CD4-positive, alpha-beta T cell treated with Interleukin-15 for 4 hours (primary cell): Measurements from ENCODE around the gene FRS2.
"Not testable (repeated sequence)": the region's sequence is repeated elsewhere in the genome, so short reads cannot be mapped to it uniquely, and the experiment has no call there.

Source experiments
- DNase-seq: peaks from one replicate; pipeline ENCODE4 v3.0.0-alpha.2; 2020; ENCODE audit warnings: low spot score

The FRS2 gene

GRCh38 chr12:69580074-69580473 lies 109.9 kb downstream of the FRS2 start:
- no peak for DNase-seq

DNA sequence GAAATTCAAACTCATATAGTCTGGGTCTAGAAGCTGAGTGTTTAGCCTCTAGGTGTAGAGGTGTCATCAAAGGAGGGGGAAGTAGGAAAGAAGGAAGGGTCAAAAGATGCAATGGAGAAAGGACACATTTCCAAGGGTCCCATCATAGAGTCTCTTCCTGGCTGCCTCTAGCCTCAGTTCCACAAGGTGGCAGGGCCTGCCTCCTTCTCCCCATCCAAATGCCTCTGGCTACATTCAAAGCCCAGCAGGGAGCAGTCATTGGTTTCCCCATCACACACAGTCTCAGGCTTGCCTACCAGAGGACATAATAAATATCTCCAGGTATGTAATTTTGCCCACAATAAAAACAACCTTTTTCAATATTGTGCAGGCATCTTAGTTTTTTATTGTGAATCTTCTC lies 113.0 kb downstream of the FRS2 start:
- DNase-seq = no peak

- peak; percentile 95 for DNase-seq
Measured at GRCh38 chr12:69585189-69586062, 115.2 kb downstream of the FRS2 start, which contains the start of gene CCT2. Gene CCT2 (plus strand): TSS chr12:69585459. CDS start chr12:69585522, 63 bp downstream.

DNA sequence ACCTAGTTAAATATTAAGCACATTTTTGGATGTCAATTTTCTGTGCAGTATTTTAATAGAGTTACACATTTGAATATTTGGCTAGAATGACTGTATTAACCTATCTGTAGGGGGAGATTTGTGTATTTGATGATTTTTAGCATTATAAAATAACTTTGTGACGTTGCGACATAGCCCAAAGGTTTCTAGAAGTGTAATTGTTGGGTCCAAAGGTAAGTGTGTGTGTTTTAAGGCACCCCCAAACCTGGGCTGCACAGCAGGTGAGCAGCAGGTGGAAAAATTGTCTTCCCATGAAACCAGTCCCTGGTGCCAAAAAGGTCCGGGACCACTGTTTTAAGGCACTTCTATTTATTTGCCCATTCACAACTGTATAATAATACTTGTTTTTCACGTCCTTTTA lies 118.3 kb downstream of the FRS2 start:
- DNase-seq = no peak

- DNase-seq = no peak
Measured at GRCh38 chr12:69589082-69589481, 118.9 kb downstream of the FRS2 start.

- no peak for DNase-seq
Measured at GRCh38 chr12:69595689-69596088, 125.5 kb downstream of the FRS2 start.

GRCh38 chr12:69598174-69598753 lies 128.1 kb downstream of the FRS2 start:
- no peak for DNase-seq

DNA sequence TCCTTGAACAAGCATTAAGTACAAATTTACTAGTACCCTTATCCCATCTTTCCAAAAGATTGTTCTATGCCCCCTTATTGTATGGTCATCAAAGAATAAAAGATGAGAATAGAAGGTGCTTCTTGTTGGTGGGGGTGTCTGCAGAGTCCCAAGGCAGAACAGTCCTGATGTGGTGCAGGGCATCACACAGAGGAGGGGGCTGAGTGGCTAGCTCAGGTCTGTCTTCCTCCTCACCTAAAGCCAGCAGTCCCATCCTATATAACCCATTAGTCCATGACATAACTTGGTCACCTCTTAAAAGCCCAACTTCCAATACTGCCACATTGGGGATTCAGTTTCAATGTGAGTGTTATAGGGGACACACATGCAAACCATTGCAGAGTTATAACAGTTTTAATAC lies 130.6 kb downstream of the FRS2 start:
- no peak for DNase-seq

- DNase-seq = no peak
Measured at GRCh38 chr12:69601962-69602685, 131.9 kb downstream of the FRS2 start.

GRCh38 chr12:69602954-69603353 lies 132.8 kb downstream of the FRS2 start:
- DNase-seq = no peak

- not testable (repeated sequence) for DNase-seq
Measured at GRCh38 chr12:69603556-69603955, 133.4 kb downstream of the FRS2 start.

GRCh38 chr12:69604275-69604674 lies 134.1 kb downstream of the FRS2 start:
- not testable (repeated sequence) for DNase-seq

DNA sequence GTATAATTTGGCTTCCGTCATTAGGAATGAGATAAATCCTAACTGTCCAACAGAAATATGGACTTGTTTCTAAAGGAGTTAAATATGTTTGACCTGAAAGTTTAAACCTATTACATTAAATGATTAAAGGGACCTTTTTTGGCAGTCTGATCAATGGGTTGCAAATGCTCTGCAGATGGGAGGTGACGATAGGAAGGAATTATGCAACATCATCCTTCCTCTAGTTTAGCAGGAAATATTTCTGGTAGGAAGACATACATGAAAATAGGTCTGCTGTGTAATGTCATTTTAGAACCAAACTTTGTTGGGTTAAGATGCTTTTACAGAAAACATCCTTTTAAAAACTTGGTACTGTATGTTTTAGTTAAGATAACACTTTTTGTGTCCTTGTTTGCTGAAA lies 137.9 kb downstream of the FRS2 start:
- DNase-seq = no peak

DNA sequence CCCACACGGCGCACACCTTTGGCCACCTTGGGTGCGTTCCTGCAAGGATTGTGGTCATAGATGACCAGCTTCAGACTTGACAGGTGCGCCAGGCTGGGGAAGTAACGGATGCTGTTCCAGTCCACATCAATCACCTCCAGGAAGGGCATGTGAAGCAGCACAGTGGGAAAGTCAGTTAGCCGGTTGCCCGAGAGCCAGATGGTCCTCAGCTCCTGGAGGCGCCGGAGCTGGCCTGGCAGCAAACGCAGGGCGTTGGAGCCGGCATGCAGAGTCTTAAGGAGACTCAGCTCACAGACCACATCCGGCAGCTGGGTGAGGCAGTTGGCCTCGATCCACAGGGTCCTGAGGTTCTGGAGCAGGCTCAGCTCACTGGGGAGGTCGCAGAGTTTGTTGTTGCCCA lies 139.9 kb downstream of the FRS2 start:
- no peak for DNase-seq

- no peak for DNase-seq
Measured at GRCh38 chr12:69610729-69611128, 140.5 kb downstream of the FRS2 start, which contains the start of gene LRRC10. Gene LRRC10 (minus strand): TSS chr12:69610907. CDS start chr12:69610838, 69 bp downstream.

- no peak for DNase-seq
Measured at GRCh38 chr12:69613351-69613750, 143.2 kb downstream of the FRS2 start.

DNA sequence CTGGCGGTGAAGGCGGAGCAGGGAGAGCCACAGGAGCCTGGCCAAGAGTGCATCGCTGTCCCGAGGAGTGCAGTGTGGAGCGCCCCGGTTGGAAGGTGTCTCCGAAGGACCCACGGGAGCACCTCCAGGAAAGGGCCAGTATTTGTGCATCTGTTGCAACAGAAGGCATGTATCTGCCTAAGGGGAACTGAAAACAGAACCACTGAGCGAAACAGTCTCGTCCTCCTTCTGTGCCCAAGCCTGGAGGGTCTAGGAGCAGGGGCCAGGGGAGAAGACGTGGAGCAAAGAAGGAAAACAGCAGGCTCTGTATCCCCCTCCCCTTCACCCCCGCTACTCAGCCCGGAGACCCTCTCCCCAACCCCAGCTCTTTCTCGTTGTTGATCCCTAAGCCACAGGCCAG lies 145.8 kb downstream of the FRS2 start:
- DNase-seq = no peak

DNA sequence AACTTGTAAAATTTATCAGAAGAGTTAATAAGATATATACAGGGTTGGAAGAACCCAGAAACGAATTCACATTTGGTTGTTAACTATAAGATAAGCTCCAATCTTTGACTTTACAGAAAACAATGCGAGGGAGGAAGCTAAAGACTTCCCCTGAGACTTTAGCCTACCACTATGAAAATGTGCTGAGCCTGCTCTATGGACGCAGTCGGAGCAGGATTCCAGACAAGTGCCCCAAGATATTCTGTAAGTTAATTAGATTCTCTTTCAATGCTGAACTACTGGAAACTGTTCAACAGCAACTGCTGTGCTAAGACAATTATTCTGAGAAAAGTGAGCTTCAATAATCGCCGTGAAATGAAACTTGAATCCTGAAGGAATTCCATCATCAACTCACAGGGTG lies 148.9 kb downstream of the FRS2 start:
- DNase-seq = no peak

DNA sequence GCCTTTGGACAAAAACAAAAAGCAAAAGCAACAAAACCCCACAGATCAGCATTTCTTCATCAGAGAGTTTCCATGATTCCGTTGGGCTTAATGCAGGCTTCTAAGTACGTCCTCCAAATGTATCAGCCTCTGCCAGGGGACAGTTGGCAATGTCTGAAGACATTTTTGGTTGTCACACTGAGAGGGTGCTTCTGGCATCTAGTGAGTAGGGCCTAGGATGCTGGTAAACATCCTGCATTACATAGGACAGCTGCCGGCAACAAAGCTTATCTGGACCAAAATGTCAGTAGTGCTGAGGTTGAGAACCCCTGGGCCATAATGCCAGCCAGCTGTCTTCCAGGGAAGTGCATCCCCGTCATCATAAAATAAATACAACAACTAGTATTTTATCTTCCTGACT lies 149.9 kb downstream of the FRS2 start:
- no peak for DNase-seq

GRCh38 chr12:69620921-69621320 lies 150.7 kb downstream of the FRS2 start:
- DNase-seq = no peak

DNA sequence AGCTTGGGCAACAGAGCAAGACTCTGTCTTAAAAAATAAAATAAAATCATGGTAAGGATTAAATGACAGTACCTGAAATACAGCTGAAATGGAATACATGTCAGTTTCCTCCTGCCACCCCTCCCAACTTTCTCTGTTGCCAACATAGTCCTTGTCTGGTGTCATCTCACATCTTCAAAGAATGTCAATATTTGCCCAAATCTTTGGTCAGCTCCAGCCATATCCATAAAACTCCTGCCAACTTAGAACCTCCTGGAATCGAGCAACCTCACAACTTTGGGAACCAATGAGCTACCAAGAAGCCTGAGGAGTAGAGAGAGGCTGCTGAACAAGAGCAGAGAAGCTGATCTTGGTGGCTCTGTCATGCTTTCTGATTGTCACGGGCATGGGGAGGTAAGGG lies 151.4 kb downstream of the FRS2 start:
- no peak for DNase-seq

- DNase-seq = no peak
Measured at GRCh38 chr12:69623970-69624369, 153.8 kb downstream of the FRS2 start.

GRCh38 chr12:69627501-69627900 lies 157.3 kb downstream of the FRS2 start:
- no peak for DNase-seq
